GM19463 (cell line): ENCODE results near the gene TUT1.
"Not testable (repeated sequence)": the region's sequence is repeated elsewhere in the genome, so short reads cannot be mapped to it uniquely, and the experiment has no call there.

Experiments
- ATAC-seq: cut with Tn5 transposase; IDR thresholded peaks from one replicate; pipeline ENCODE4 v1.9.1; 2021; ENCODE audit warnings: mild to moderate bottlenecking, moderate library complexity; ENCODE audit not compliant: unreplicated experiment

Gene TUT1

DNA sequence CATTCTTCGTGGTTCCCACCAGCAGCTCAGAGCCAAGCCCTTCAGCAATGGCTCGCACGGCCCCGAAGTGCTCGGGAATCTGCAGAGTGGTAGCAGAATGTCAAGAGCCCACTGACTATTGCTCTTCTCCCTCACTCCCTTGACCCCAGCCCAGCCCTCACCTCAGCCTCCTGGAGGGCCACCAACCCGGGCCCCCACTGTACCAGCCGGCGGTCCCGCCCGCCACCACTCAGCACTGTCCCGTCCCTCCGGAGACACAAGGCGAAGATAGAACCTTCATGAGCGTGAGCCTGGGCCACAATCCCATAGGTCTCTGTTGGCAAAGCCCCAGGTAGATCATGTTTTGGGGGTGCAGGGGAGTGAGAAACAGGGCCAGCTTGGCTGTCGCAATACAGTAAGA, 14.6 kb upstream of the TUT1 start:
- ATAC-seq = no peak

- ATAC-seq = no peak
Observed at GRCh38 chr11:62605467-62605866, 14.1 kb upstream of the TUT1 start.

DNA sequence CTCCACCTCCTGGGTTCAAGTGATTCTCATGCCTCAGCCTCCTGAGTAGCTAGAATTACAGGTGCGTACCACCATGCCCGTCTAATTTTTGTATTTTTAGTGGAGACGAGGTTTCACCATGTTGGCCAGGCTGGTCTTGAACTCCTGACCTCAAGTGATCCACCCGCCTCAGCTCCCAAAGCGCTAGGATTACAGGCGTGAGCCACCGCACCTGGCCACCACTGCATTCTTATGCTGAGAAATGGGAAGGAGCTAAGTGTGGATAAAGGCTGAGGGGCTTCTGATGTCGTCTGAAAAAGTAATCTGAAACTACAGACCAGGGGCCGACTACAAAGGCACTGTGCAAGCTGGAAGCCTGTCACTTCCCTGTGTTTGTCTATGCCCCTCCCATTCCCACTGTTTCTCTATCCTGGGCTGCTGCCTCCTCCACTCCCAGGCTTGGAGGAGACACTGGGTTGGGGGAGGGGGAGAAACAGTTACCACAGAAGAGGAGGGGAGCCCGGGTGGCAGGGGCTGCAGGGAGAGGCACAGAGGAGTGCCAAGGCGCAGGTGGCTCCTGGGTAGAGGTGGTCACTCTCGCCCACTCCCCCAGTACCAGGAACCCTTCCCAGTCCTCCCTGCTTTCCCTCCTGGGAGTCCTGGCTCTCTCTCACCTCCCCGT, 13.3 kb upstream of the TUT1 start:
- no peak for ATAC-seq

DNA sequence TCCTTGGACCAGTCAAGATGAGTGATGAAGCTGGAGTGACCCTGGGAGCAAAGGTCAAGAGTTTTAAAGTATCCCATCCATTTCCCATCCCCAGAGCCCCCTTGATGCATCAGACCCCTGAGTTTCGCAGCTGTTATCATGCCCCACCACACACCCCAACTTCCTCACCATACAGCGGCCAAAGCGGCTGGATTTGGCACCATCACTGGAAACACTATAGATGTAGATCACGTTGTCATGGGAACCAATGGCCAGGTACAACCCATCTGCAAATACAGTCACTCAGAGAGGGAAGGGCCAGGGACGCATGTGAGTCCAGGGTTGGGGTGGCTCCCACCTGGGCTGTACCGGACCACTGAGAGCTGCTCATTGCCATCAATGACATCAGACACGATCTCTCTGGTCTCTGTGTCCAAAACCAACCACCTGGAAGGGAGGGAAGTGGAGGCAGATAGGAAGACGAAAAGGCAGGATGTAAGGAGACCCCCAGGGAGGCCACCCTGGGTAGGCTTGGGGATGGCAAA, 12.5 kb upstream of the TUT1 start:
- ATAC-seq = no peak

- no peak for ATAC-seq
Observed at GRCh38 chr11:62603072-62603408, 11.7 kb upstream of the TUT1 start.

DNA sequence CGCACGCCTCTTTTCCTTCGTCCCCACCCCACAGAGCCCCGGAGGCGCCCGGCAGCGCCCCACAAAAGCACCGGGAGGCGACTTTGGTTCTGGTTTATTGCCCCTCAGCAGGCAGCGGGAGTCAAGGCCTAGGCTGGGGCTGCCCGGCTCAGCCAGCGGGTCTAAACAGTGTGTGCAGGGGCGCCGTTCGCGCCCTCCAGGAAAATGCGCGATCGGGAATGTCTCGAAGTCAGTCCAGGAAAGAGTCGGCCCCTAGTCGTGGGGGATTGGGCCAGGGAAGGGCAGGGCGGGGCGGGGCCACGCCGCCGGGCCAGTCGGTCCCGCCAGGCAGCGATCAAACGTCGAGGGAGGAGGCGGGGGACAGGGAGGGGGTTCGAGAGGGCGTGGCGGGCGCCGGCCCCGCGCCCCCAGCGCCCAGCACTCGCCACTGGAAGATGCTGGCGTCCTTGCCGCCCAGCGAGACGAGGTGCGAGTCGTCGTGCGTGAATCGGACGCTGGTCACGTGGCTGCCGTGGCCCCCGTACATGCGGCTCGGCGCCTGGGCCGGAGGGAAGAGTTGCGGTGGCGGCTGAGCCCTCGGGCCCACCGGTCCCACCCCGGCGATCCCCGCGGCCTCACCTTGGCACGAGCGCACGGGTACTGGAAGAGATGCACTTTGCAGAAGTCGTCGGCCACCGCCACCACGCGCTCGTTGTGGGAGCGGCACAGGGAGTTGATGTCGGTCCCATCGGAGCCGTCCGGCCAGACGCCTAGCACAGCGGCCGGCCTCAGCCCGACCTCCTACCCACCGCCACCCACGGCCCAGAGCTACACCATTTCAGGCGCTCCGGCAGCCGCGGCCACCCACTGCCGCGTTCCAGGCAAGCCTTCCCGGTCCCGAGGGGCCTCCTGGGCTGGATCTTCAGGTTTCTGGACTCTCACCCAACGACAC, 11.1 kb upstream of the TUT1 start:
- ATAC-seq = no peak

GRCh38 chr11:62601372-62602140, 10.2 kb upstream of the TUT1 start, which contains the start of gene MTA2:
Gene MTA2 (minus strand): TSS chr11:62601865. CDS start chr11:62601450, 415 bp downstream.
- peak; percentile 80 for ATAC-seq

DNA sequence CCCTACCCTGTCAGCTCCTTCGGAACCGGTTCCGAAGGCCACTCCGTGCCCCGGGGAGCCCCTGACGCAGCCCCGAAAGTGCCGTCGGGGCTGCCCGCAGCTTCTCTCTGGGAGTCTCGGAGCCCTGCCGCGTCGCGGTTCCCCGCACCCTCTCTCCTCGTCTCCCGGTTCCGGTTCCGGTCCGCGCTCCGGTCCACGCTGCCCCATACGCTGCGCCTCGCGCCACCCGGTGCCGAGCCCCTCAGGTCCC, 9.7 kb upstream of the TUT1 start:
- ATAC-seq = peak; percentile 8

- ATAC-seq = no peak
Observed at GRCh38 chr11:62600367-62601121, 9.2 kb upstream of the TUT1 start.

- ATAC-seq = no peak
Observed at GRCh38 chr11:62599901-62600300, 8.6 kb upstream of the TUT1 start.

GRCh38 chr11:62599069-62599696, 7.9 kb upstream of the TUT1 start:
- ATAC-seq = peak; percentile 54

DNA sequence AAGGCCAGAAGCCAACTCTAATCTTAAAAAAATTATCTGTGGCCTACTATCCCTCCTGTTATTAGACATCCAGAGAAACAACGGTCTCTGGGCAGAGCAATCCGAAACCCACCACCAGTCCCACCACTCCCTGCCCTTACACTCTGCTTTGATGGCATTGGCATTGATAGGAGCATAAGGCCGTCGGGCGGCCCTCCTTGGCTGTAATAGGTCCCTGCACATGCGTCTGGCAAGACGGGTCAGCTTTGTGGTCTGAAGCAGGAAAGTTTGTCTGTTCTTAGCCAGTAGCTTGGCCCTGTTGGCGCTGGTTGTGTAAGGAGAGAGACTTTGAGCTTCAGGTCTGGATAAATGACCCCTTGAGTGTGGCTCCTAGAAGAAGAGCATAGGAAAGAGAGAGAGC, 3.8 kb upstream of the TUT1 start:
- no peak for ATAC-seq

- no peak for ATAC-seq
Observed at GRCh38 chr11:62593434-62594044, 2.2 kb upstream of the TUT1 start.

DNA sequence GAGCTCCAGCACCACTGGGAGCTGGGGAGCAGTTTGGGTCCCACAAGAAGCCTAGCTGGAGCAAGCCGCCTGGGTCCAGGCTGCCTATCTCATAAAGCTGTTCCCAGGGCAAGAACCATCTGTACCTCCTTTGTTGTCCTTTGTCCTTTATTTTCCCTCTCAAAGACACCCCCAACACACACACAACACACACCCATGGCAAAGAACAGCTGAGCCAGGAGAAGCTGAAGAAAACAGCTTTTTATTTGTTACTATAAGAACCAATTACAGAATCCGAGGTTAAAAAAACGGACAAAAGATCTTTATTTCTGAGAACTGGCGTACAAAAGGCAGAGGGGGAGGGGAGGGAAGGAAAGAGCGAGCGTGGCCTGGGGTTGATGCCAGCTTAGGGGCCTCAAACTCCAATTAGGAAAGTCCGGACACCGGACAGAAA, 1.7 kb upstream of the TUT1 start:
- ATAC-seq = no peak

DNA sequence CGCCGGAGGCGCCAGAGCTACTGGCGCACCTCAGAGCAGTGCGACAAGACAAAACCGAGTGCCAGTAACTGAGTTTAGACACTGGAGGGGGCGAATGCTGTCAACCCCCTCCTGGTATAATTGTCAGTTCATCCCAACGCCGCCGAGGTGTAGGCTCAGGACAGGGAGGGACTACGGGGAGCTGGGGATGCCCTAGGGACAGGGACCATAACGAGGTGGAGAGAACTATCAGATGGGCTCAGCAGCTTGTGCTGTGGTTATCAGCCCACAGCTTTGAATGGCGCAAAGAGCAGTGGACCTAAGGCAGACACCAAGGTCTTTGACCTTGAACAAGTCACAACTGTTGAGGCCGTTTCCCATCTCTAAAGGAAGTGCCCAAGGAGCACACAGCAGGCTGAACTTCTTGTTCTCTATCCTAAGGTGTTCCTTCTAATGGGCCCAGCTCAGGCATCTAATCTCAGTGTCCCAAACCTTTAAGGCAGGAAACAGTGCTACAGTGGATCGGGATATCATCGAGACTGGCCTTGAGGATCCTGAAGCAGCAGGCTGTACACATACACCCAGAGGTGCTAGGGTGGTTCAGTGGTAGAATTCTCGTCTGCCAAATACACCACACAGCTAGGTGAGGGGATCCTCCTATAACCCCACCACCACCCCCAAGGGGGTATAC, 958 bp upstream of the TUT1 start:
- ATAC-seq = no peak

DNA sequence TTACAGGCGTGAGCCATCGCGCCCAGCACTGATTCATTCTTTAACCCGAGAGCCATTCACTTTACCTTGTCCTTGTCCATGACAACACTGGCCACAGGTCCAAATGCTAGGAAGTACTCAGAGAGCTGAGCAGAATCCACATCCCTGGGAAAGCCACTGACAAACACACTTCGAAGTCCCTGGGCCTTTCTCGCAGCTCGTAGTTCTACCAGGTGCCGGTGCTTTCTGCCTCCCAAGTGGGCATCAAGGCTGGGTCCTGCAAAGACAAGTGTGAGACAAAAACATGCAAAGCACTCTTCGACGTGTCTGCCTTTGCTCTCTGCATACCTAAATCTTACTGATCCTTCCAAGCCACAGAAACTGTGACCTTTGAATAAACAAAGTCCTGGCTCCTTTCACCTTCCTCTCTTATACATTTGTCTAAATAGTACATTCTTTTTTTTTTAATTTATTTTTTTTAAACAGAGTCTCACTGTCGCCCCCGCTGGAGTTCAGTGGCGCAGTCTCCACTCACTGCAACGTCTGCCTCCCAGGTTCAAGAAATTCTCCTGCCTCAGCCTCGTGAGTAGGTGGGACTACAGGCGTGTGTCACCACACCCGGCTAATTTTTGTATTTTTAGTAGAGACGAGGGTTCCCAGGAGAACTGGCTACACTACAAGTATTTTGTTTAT, 2.2 kb downstream of the TUT1 start:
- no peak for ATAC-seq

- ATAC-seq = not testable (repeated sequence)
Observed at GRCh38 chr11:62585356-62585755, 6.0 kb downstream of the TUT1 start.

DNA sequence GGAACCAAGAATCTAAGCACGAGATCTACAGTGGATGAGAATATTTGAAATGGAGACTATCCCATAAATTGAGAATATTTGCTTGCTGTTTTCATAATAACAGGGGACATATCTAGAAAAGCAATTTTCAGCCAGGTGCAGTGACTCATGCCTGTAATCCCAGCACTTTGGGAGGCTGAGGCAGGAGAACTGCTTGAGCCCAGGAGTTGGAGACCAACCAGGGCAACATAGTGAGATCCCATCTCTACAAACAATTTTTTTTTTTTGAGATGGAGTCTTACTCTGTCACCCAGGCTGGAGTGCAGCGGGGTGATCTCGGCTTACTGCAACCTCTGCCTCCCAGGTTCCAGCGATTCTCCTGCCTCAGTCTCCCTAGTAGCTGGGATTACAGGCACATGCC, 9.6 kb downstream of the TUT1 start:
- not testable (repeated sequence) for ATAC-seq
